Measurements from ENCODE around the gene GAPVD1. TPM values are rescaled to one million over a fixed set of nuclear protein-coding genes. Genes with fewer than 3 reads are reported as not detected.

GAPVD1 gene
- total RNA-seq, 4 donors from 2014 or later, result 43.6 to 80.9 (median 65.6) TPM

DNA sequence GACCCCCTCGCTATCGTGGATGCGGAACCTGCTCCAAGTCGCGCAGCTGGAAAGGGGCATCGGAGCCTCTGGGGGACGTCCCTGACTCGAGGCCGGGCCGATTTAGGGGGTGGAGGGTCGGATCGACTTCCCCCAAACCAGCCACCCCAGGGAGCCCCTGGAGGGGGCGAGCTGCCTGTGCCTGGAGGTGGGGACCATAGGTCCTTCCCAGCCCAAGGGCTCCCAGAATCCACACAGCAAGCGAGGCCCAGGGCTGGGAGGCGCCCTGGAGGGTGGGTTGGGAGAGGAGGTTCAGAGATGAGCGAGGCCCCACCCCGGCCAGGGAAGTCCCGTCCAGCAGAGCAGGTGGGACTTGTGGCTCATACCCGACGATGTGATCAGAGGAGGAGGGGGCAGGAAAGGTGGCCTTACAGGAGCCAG lies 147.6 kb downstream of the GAPVD1 start:
- Histone ChIP-seq H3K4me3 (no peak overlapping the region), H3K36me3 (no peaks in the 10 kb centered on the region), H3K9me3 (no peaks in the 10 kb centered on the region), H3K27me3 (no peaks in the 10 kb centered on the region), H3K4me1 (peaks cover 0 to 19% (median 0%) of the 10 kb centered on the region in 4 donors), H3K27ac (no peak overlapping the region)
- no peak for DNase-seq
- TF ChIP-seq, protein P1, sequence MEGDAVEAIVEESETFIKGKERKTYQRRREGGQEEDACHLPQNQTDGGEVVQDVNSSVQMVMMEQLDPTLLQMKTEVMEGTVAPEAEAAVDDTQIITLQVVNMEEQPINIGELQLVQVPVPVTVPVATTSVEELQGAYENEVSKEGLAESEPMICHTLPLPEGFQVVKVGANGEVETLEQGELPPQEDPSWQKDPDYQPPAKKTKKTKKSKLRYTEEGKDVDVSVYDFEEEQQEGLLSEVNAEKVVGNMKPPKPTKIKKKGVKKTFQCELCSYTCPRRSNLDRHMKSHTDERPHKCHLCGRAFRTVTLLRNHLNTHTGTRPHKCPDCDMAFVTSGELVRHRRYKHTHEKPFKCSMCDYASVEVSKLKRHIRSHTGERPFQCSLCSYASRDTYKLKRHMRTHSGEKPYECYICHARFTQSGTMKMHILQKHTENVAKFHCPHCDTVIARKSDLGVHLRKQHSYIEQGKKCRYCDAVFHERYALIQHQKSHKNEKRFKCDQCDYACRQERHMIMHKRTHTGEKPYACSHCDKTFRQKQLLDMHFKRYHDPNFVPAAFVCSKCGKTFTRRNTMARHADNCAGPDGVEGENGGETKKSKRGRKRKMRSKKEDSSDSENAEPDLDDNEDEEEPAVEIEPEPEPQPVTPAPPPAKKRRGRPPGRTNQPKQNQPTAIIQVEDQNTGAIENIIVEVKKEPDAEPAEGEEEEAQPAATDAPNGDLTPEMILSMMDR (IDR thresholded peaks at IDR 0.05), result no peak
- no peak for TF ChIP-seq POLR2A (IDR thresholded peaks at IDR 0.05)

DNA sequence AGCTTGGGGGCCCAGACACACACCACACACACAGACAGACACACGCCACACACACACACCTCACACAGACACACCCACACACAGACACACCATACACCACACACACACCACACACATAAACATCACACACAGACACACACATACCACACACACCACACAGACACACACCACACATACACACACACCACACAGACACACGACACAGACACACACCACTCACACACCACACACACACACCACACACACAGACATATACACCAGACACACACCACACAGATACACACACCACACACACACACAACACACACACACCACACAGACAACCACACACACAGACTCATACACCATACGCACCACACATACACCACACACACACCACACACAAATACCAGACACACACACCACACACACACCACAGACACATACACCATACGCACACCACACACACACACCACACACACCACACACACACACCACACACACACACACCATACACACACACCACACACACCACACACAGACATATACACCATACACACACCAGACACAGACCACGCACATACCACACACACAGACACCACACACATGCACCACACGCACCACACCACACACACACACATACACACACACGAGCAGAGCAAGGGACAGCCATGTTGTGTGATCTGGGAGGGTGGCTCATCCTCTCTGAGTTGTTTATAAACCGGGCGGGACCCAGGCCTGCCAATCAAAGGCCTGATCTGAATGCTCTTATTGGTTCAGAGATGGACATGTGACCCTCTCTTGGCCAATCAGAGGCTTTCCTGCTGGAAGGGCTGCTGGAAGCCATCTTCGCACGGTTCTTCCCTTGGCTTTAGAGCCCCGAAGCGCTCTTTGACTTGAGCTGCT lies 148.3 kb downstream of the GAPVD1 start:
- H3K36me3 ChIP-seq, result no peaks in the 10 kb centered on the region
- TF ChIP-seq POLR2A (IDR thresholded peaks at IDR 0.05), result no peak
- TF ChIP-seq, protein P1 (IDR thresholded peaks at IDR 0.05), result no peak
- peaks cover 0 to 19% (median 0%) of the 10 kb centered on the region in 4 donors for H3K4me1 ChIP-seq
- H3K4me3 ChIP-seq, result peak overlapping the region in 1 of 4 donors; percentile 7
- no peak overlapping the region for H3K27ac ChIP-seq
- H3K27me3 ChIP-seq, result no peaks in the 10 kb centered on the region
- no peaks in the 10 kb centered on the region for H3K9me3 ChIP-seq
- DNase-seq, result no peak

DNA sequence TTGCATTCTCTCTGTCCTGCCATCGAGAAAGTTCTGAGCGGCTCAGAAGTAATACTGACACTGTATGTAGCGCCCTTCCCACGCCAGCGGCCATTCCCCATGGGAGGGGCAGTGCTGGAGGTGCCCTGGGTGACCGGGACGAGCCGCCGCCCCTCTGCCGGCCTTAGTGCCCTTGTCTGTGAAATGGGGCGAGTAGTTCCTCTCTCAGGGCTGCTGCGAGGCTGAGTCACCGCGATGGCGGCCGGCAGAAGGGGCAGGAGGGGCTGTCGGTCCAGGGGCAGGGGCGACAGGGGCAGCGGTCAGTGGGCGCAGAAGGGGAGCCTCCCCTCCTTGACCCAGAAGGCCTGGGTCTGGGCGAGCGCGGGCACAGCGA lies 148.9 kb downstream of the GAPVD1 start:
- Histone ChIP-seq H3K27me3 (no peaks in the 10 kb centered on the region), H3K9me3 (no peaks in the 10 kb centered on the region), H3K36me3 (no peaks in the 10 kb centered on the region), H3K27ac (no peak overlapping the region), H3K4me3 (peak overlapping the region in 1 of 4 donors; percentile 7), H3K4me1 (peaks cover 0 to 19% (median 0%) of the 10 kb centered on the region in 4 donors)
- no peak for DNase-seq
- no peak for TF ChIP-seq POLR2A (IDR thresholded peaks at IDR 0.05)
- TF ChIP-seq, protein P1 (IDR thresholded peaks at IDR 0.05), result no peak

DNA sequence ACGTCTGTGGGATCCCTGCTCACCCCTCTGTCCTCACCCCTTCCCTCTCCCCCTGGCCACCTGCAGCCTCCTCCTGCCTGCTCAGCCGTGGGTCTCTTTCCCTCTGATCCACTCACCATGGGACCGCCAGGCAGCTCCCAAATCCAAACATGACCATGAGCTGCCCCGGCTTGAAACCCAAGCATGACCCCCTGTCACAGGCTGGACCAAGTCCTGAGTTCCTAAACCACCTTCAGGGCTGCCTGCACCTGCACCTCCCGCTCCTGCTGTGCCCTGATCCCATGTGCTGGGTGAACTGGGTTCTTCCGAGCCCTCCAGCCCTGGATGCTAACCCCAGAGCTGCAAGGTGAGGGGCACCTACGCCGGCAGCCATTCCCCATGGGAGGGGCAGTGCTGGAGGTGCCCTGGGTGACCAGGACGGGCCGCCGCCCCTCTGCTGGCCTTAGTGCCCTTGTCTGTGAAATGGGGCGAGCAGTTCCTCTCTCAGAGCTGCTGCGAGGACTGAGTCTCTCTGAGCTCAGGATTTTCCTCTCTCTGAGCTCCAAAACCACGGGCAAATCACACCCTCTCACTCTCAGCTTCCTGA lies 149.6 kb downstream of the GAPVD1 start:
- no peaks in the 10 kb centered on the region for H3K27me3 ChIP-seq
- H3K9me3 ChIP-seq, result no peaks in the 10 kb centered on the region
- H3K4me1 ChIP-seq, result peaks cover 0 to 19% (median 0%) of the 10 kb centered on the region in 4 donors
- DNase-seq, result no peak
- no peak overlapping the region for H3K27ac ChIP-seq
- no peaks in the 10 kb centered on the region for H3K36me3 ChIP-seq
- TF ChIP-seq POLR2A (IDR thresholded peaks at IDR 0.05), result no peak
- TF ChIP-seq, protein P1 (IDR thresholded peaks at IDR 0.05), result no peak
- H3K4me3 ChIP-seq, result no peak overlapping the region

DNA sequence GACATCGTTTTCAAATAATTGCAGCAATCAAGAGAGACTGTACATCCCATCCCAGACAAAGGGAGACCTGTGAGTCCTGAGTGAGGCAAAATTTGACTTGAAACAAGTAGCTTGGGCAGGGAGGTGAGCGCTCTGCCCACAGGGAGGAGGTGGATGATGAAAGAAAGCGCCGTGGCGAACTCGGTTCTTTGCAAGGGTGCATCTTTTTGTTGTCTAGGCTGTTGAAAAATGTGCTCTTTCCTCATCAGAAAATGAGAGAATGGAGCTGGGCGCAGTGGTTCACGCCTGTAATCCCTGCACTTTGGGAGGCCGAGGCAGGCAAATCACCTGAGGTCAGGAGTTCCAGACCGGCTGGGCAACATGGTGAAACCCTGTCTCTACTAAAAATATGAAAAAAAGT lies 150.5 kb downstream of the GAPVD1 start:
- H3K4me3 ChIP-seq, result no peak overlapping the region
- peaks cover 0 to 19% (median 0%) of the 10 kb centered on the region in 4 donors for H3K4me1 ChIP-seq
- H3K27me3 ChIP-seq, result no peaks in the 10 kb centered on the region
- TF ChIP-seq POLR2A (IDR thresholded peaks at IDR 0.05), result no peak
- TF ChIP-seq, protein P1 (IDR thresholded peaks at IDR 0.05), result no peak
- H3K27ac ChIP-seq, result no peak overlapping the region
- H3K9me3 ChIP-seq, result no peaks in the 10 kb centered on the region
- DNase-seq, result no peak
- no peaks in the 10 kb centered on the region for H3K36me3 ChIP-seq
